HK-2 (cell line): ENCODE data around the gene PAX2.

ENCODE experiments used
- DNase-seq: peaks from one replicate; pipeline ENCODE4 v3.0.0-alpha.2; 2018; ENCODE audit not compliant: unreplicated experiment

The PAX2 gene

GRCh38 chr10:100817268-100817839 is 72.0 kb downstream of the PAX2 start:
- DNase-seq, result no peak

- DNase-seq, result no peak
Observed at GRCh38 chr10:100819424-100819823, 74.0 kb downstream of the PAX2 start.

GRCh38 chr10:100823194-100823593 is 77.8 kb downstream of the PAX2 start:
- DNase-seq, result no peak

- DNase-seq, result no peak
Observed at GRCh38 chr10:100824886-100825285, 79.5 kb downstream of the PAX2 start.

- no peak for DNase-seq
Observed at GRCh38 chr10:100825325-100825875, 80.0 kb downstream of the PAX2 start.

GRCh38 chr10:100826031-100826651 is 80.8 kb downstream of the PAX2 start:
- DNase-seq, result no peak

GRCh38 chr10:100826661-100826982 is 81.2 kb downstream of the PAX2 start:
- no peak for DNase-seq

- no peak for DNase-seq
Observed at GRCh38 chr10:100826983-100827818, 81.8 kb downstream of the PAX2 start.

GRCh38 chr10:100827819-100828737 is 82.7 kb downstream of the PAX2 start:
- no peak for DNase-seq

GRCh38 chr10:100828738-100829096 is 83.3 kb downstream of the PAX2 start:
- DNase-seq, result no peak

GRCh38 chr10:100829097-100829870 is 83.9 kb downstream of the PAX2 start:
- DNase-seq, result no peak

- DNase-seq, result no peak
Observed at GRCh38 chr10:100829933-100830727, 84.7 kb downstream of the PAX2 start.

- DNase-seq, result no peak
Observed at GRCh38 chr10:100830728-100831111, 85.3 kb downstream of the PAX2 start.

GRCh38 chr10:100831742-100832141 is 86.4 kb downstream of the PAX2 start:
- no peak for DNase-seq

GRCh38 chr10:100835810-100836209 is 90.4 kb downstream of the PAX2 start:
- no peak for DNase-seq

GRCh38 chr10:100836891-100837290 is 91.5 kb downstream of the PAX2 start:
- no peak for DNase-seq

- DNase-seq, result no peak
Observed at GRCh38 chr10:100837300-100837699, 91.9 kb downstream of the PAX2 start.

- no peak for DNase-seq
Observed at GRCh38 chr10:100838986-100839385, 93.6 kb downstream of the PAX2 start.

- no peak for DNase-seq
Observed at GRCh38 chr10:100841528-100841927, 96.1 kb downstream of the PAX2 start.

GRCh38 chr10:100847440-100847839 is 102.1 kb downstream of the PAX2 start:
- peak; percentile 52 for DNase-seq
